Activated CD4-positive, alpha-beta T cell treated with anti-CD3 and anti-CD28 coated beads for 36 hours (primary cell): ENCODE measurements around the gene STUM. TPM values are rescaled to one million over a fixed set of nuclear protein-coding genes. Genes with fewer than 3 reads are reported as not detected.
A peak's percentile ranks its signal among the peaks of the same experiment; 100 is the strongest.

Source experiments
- ATAC-seq: fragments of 200-7000 bp; cut with Tn5 transposase; one replicate; pipeline ENCODE4 v1.10.0; 2021; ENCODE audit warnings: mild to moderate bottlenecking, moderate library complexity
- CTCF ChIA-PET: fragments of 350-600 bp; sonication (Branson Sonifier 250); formaldehyde crosslinking; loops from one replicate; lab custom pipeline; 2021; ENCODE audit warnings: antibody characterized with exemption; lab: Charles Lee
- POLR2A ChIA-PET: fragments of 350-600 bp; sonication (Branson Sonifier 250); formaldehyde crosslinking; loops from one replicate; lab custom pipeline; 2021; ENCODE audit warnings: antibody characterized with exemption, inconsistent platforms; lab: Charles Lee
- DNase-seq: peaks from one replicate; pipeline ENCODE4 v3.0.0-alpha.2; 2020
- H3K27ac Mint-ChIP-seq: one replicate; pipeline ENCODE4 v1.8.0; 2021; ENCODE audit warnings: mixed read lengths
- H3K27me3 Mint-ChIP-seq: one replicate; pipeline ENCODE4 v1.8.0; 2021; ENCODE audit warnings: mixed read lengths
- H3K36me3 Mint-ChIP-seq: one replicate; pipeline ENCODE4 v1.8.0; 2021; ENCODE audit warnings: low read depth, mixed read lengths
- H3K4me1 Mint-ChIP-seq: one replicate; pipeline ENCODE4 v1.8.0; 2021; ENCODE audit warnings: mixed read lengths
- H3K4me3 Mint-ChIP-seq: one replicate; pipeline ENCODE4 v1.8.0; 2021; ENCODE audit warnings: mild to moderate bottlenecking, moderate library complexity, mixed read lengths
- H3K9me3 Mint-ChIP-seq: one replicate; pipeline ENCODE4 v1.8.0; 2021; ENCODE audit warnings: low read depth, mixed read lengths
- intact Hi-C, 2 experiments: fragments of 100-400 bp; cut with DNase I in 1 of 2; cut with micrococcal nuclease in 1 of 2; formaldehyde crosslinking; loops; one replicate each; pipeline versions ENCODE4 v1.14.2 to v1.15.1; 2022 to 2024; cut with DNase I, micrococcal nuclease
- total RNA-seq, 2 experiments: library from RNA; stranded (reverse); gene quantifications; one replicate each; pipeline ENCODE4 v1.2.3, GENCODE V29; 2021

The STUM gene
- total RNA-seq, 2 experiments from 2014 or later, result not detected

DNA sequence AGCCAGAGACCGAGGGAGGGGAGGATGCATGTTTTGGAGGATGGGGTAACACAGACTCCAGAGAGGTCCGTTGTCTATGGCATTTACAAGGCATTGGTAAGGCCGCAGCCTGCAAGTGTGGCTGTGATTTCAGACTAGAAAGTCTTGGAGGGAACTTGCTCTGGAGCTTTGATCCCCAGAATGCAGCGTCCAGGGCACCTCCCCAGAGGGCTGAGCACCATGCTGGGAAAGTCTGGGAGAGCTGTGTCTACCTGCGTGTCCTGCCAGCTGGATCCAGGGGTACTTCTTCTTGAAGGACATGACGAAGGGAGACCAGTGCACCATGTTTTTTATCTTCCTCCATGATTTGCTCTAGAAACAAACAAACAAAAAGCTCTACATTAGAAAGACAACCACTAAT, 99.9 kb downstream of the STUM start:
- intact Hi-C loops, result no loop called here
- ATAC-seq (no peak), DNase-seq (no peak)
- H3K36me3 Mint-ChIP-seq, result peaks cover 37% of the 10 kb centered on the region
- peaks cover 61% of the 10 kb centered on the region for H3K4me1 Mint-ChIP-seq
- H3K27ac Mint-ChIP-seq, result no peak overlapping the region
- no peaks in the 10 kb centered on the region for H3K27me3 Mint-ChIP-seq
- no peak overlapping the region for H3K4me3 Mint-ChIP-seq
- H3K9me3 Mint-ChIP-seq, result no peaks in the 10 kb centered on the region
- CTCF ChIA-PET, result interaction anchor here (0.6 to 2.2 kb wide), 4 partner anchors 13 to 72 kb away, joined by 3 to 7 read pairs (median 4); no protein-coding TSS in a partner anchor
- POLR2A ChIA-PET, result no interaction called here

DNA sequence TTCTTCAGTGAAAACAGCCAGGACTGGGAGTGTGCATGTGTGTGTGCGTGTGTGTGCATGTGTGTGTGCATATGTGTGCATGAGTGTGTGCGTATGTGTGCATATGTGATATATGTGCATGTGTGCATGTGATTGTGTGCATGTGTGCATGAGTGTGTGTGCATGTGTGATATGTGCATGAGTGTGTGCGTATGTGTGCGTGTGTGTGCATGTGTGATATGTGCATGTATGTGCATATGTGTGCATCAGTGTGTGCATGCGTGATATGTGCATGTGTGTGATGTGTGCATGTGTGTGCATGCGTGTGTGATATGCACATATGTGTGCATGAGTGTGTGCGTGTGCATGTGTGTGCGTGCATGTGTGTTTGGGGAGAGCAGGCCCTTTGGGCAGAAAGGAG, 100.7 kb downstream of the STUM start:
- no peaks in the 10 kb centered on the region for H3K27me3 Mint-ChIP-seq
- intact Hi-C loops, result no loop called here
- ChIA-PET POLR2A (no interaction called here), CTCF (interaction anchor here (0.6 to 2.2 kb wide), 7 partner anchors 12 to 179 kb away, joined by 3 to 7 read pairs (median 4); no protein-coding TSS in a partner anchor)
- H3K9me3 Mint-ChIP-seq, result no peaks in the 10 kb centered on the region
- no peak for DNase-seq
- no peak for ATAC-seq
- peaks cover 31% of the 10 kb centered on the region for H3K36me3 Mint-ChIP-seq
- peaks cover 53% of the 10 kb centered on the region for H3K4me1 Mint-ChIP-seq
- peak overlapping the region; percentile 52 for H3K27ac Mint-ChIP-seq
- no peak overlapping the region for H3K4me3 Mint-ChIP-seq

DNA sequence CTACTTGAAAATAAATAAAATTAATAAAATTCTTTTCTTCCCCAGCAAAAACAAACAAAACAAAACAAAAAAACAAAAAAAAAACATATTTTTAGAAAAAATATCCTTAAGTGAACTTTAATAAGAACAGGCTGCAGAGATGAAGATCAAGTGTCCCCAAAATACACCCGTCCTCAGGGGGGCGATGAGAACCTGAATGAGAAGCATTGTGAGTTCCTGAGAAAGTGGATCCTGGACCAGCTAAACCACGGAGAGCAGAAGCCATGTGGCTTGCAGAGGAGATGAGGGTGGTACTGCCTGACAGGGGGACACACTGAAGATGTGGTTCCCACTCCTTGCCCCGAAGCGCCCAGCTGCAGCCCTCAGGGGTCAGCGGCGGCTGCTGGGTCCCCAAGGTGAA, 101.2 kb downstream of the STUM start:
- H3K36me3 Mint-ChIP-seq, result peaks cover 30% of the 10 kb centered on the region
- H3K27me3 Mint-ChIP-seq, result no peaks in the 10 kb centered on the region
- ChIA-PET POLR2A (no interaction called here), CTCF (interaction anchor here (1.1 to 1.5 kb wide), 3 partner anchors 11 to 179 kb away, joined by 3 to 5 read pairs (median 4); no protein-coding TSS in a partner anchor)
- peaks cover 48% of the 10 kb centered on the region for H3K4me1 Mint-ChIP-seq
- H3K27ac Mint-ChIP-seq, result peak overlapping the region; percentile 52
- no peak overlapping the region for H3K4me3 Mint-ChIP-seq
- intact Hi-C loops, result loop anchor here (5.0 kb wide), 1 partner anchor 38 kb away; no protein-coding TSS in a partner anchor
- ATAC-seq (no peak), DNase-seq (peak; percentile 67)
- H3K9me3 Mint-ChIP-seq, result no peaks in the 10 kb centered on the region

DNA sequence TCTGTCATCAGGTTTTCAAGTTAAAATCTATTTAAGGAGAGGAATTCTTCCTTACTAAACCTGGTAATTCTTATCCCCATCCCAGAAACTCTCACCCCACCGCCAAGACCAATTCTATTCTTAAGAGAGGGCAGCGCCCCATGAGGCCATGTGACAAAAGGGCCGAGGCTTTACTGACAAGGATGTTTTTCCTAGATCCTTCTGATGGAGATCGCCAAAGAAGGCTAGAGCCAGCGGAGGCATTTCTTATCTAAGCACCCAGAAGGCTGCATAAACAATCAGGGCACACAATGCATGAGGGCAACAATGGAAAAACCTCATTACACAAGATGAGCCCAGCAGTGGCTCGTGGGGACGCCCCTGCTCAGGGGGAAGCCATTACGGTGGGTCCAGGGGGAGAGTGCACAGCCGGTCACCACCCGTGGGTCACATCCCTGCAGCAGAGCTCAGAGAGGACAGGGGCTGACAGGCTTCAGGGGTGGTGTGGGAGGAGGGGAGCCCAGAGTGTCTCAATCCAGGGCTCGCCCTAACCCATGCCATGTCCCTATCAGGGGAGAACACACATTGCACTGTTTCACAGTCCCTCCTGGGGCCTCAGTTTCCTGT, 101.8 kb downstream of the STUM start:
- Mint-ChIP-seq H3K4me3 (no peak overlapping the region), H3K27me3 (no peaks in the 10 kb centered on the region), H3K27ac (peak overlapping the region; percentile 52), H3K36me3 (peaks cover 26% of the 10 kb centered on the region), H3K9me3 (no peaks in the 10 kb centered on the region), H3K4me1 (peaks cover 43% of the 10 kb centered on the region)
- DNase-seq (no peak), ATAC-seq (no peak)
- intact Hi-C loops, result loop anchor here (5.0 kb wide), 1 partner anchor 37 kb away; no protein-coding TSS in a partner anchor
- ChIA-PET POLR2A (no interaction called here), CTCF (interaction anchor here (1.1 to 1.5 kb wide), 3 partner anchors 11 to 178 kb away, joined by 3 to 5 read pairs (median 4); no protein-coding TSS in a partner anchor)

DNA sequence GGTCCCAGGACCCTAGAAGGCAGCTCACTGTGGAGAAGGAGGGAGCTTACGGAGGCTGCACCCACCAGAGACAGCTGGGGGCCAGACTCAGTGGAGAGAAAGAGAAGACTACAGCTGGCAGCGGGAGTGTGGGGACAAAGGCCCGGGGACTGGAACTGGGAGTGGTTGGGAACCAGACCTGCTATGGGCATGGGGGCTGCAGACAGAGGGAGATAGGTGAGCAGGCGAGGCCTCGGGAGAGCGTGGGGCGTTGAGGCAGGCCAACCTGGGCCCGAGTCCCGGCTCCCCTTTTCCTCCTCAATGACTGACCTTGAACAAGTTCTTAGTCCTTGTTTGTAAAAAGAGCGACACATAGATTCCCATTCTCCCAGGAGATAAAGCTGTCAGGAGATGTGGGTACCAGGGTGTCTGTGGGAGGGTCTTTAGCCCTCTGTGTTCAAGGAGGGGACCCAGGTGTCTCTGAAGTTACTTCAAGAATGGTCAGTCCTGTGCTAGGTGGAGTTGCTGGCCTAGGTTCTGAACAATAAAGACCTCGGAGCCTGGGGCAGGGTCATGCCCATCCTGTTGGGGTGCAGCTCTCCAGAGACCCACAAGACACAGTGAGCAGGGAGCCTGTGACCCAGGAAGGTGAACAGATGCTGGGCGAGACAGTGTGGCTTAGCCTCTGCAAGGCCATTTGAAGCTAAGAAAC, 102.6 kb downstream of the STUM start:
- Mint-ChIP-seq H3K9me3 (no peaks in the 10 kb centered on the region), H3K36me3 (peaks cover 26% of the 10 kb centered on the region), H3K27me3 (no peaks in the 10 kb centered on the region), H3K4me1 (peaks cover 35% of the 10 kb centered on the region), H3K27ac (peak overlapping the region; percentile 55), H3K4me3 (no peak overlapping the region)
- DNase-seq (no peak), ATAC-seq (no peak)
- ChIA-PET POLR2A (no interaction called here), CTCF (interaction anchor here (0.7 to 1.1 kb wide), 3 partner anchors 12 to 25 kb away, joined by 5 to 6 read pairs (median 5); no protein-coding TSS in a partner anchor)
- intact Hi-C loops, result loop anchor here (5.0 kb wide), 1 partner anchor 36 kb away; no protein-coding TSS in a partner anchor

DNA sequence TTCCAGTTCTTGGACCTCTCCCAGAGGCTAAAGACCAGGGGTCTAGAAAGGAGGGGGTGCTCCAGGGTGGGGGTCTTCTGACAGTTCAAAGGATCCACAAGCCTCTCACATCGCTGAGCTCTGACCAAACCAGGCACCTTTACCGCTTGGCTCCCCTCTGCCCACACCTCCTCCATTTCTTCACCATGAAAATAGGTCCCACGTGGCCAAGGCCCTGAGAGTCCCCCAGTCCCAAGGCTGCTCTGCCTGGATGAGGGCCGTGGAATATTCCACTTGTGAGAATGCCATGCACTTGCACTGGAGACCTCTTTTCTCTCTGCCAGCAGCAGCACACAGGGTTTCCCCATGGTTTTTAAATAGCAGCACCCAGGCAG, 103.2 kb downstream of the STUM start:
- DNase-seq (no peak), ATAC-seq (no peak)
- Mint-ChIP-seq H3K9me3 (no peaks in the 10 kb centered on the region), H3K4me3 (no peak overlapping the region), H3K4me1 (peaks cover 29% of the 10 kb centered on the region), H3K27ac (no peak overlapping the region), H3K36me3 (peaks cover 25% of the 10 kb centered on the region), H3K27me3 (no peaks in the 10 kb centered on the region)
- intact Hi-C loops, result loop anchor here (5.0 kb wide), 1 partner anchor 36 kb away; no protein-coding TSS in a partner anchor
- ChIA-PET CTCF (interaction anchor here (0.7 to 1.7 kb wide), 4 partner anchors 11 to 25 kb away, joined by 5 to 6 read pairs (median 5); no protein-coding TSS in a partner anchor), POLR2A (no interaction called here)

DNA sequence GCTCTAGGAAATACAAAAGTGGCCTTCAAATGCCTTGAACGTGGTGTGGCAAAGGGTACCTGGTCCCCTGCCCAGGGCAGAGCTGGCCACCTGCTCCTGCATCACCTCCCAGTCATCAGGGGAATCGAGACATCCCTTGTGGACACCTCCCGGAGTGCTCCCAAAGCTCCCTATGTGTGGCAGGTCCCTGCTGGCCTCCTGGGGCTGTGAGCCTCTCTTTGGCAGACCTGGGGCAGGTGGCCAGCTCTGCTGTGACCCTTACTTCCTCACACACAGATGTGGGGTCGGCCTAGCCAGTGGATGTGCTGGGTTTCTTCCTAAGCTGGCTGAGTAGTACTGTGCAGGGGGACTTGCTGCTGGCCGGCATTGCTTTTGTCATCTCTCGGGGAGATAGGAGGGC, 104.0 kb downstream of the STUM start:
- Mint-ChIP-seq H3K9me3 (no peaks in the 10 kb centered on the region), H3K4me3 (no peak overlapping the region), H3K36me3 (peaks cover 24% of the 10 kb centered on the region), H3K27ac (peak overlapping the region; percentile 96), H3K4me1 (peaks cover 24% of the 10 kb centered on the region), H3K27me3 (no peaks in the 10 kb centered on the region)
- DNase-seq (no peak), ATAC-seq (no peak)
- intact Hi-C loops, result loop anchor here (1.0 to 5.0 kb wide), 4 partner anchors 7 to 35 kb away; no protein-coding TSS in a partner anchor
- ChIA-PET CTCF (interaction anchor here (0.7 to 1.8 kb wide), 3 partner anchors 8 to 34 kb away, joined by 3 to 7 read pairs (median 5); no protein-coding TSS in a partner anchor), POLR2A (no interaction called here)

DNA sequence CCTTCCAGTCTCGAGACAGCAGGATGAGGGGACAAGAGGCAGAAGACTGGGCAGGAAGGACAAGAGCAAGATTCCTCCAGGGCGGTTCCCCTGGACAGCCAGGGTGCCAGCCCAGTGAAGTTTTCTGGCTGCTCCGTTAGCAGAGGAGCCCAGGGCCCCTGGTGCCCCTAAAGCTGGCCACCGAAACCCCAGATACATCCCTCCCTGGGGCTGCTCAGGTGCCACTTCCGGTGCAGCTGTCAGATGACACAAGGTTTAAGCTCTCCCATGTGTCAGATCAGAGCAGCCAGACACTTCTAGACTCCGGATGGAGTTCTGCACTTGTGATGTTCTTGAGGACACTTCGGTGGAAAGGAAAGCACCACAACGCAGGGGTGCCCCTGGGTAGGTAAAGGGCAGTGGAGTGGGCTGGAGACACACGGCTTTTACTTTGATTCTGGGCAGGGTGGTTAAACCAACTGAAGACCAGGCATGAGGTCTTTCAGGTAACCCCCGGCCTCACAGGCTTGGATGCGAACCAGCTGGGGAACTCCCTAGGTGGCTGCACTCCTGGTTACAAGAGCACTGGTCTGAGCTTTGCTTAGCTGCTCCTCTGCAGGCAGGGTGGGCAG, 104.9 kb downstream of the STUM start:
- Mint-ChIP-seq H3K27ac (peak overlapping the region; percentile 96), H3K27me3 (no peaks in the 10 kb centered on the region), H3K4me1 (peaks cover 22% of the 10 kb centered on the region), H3K36me3 (peaks cover 17% of the 10 kb centered on the region), H3K4me3 (peak overlapping the region; percentile 67), H3K9me3 (no peaks in the 10 kb centered on the region)
- ATAC-seq (peak; percentile 80), DNase-seq (peak; percentile 75)
- intact Hi-C loops, result loop anchor here (1.0 to 5.0 kb wide), 4 partner anchors 8 to 34 kb away; no protein-coding TSS in a partner anchor
- CTCF ChIA-PET, result interaction anchor here (0.7 to 1.8 kb wide), 13 partner anchors 9 to 175 kb away, joined by 3 to 11 read pairs (median 5); no protein-coding TSS in a partner anchor
- POLR2A ChIA-PET, result interaction anchor here (0.6 to 2.1 kb wide), 4 partner anchors 9 to 29 kb away, joined by 3 to 10 read pairs (median 4); no protein-coding TSS in a partner anchor

DNA sequence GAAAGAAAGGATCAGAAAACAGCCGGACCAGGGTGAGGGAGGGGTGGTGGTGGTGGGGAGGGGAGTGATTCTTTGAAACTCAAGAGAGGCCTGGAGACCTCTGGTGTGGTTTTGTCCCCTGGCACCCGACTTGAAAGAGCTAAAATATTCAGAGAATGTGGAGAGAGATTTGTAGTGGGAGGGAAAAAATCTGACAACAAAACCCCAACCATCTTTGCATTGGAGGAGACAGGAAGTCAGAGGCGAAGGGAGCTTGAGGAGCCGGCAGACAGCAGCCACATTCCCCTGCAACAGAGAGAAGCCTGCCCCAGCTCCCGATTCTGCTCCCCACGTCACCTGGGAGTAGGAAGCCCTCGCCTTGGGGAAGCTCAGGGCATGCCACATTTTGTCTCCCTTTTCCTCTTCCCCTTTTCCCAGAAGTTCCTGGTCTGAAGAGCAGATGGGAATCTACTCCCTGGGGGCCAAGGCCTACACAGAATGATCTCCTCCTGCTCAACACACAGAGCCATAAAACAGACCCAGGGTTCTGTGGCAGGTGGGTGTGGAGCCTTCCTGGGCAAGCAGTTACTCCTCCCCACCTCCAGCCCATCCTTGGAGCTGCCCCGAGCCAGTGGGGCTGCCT, 105.6 kb downstream of the STUM start:
- ATAC-seq (no peak), DNase-seq (no peak)
- CTCF ChIA-PET, result interaction anchor here (0.7 to 1.8 kb wide), 12 partner anchors 8 to 174 kb away, joined by 3 to 11 read pairs (median 4); no protein-coding TSS in a partner anchor
- POLR2A ChIA-PET, result interaction anchor here (0.7 to 2.1 kb wide), 3 partner anchors 8 to 28 kb away, joined by 3 to 10 read pairs (median 4); no protein-coding TSS in a partner anchor
- H3K36me3 Mint-ChIP-seq, result peaks cover 11% of the 10 kb centered on the region
- peak overlapping the region; percentile 96 for H3K27ac Mint-ChIP-seq
- peak overlapping the region; percentile 67 for H3K4me3 Mint-ChIP-seq
- peaks cover 18% of the 10 kb centered on the region for H3K4me1 Mint-ChIP-seq
- H3K9me3 Mint-ChIP-seq, result no peaks in the 10 kb centered on the region
- intact Hi-C loops, result loop anchor here (5.0 kb wide), 1 partner anchor 33 kb away; no protein-coding TSS in a partner anchor
- H3K27me3 Mint-ChIP-seq, result no peaks in the 10 kb centered on the region

DNA sequence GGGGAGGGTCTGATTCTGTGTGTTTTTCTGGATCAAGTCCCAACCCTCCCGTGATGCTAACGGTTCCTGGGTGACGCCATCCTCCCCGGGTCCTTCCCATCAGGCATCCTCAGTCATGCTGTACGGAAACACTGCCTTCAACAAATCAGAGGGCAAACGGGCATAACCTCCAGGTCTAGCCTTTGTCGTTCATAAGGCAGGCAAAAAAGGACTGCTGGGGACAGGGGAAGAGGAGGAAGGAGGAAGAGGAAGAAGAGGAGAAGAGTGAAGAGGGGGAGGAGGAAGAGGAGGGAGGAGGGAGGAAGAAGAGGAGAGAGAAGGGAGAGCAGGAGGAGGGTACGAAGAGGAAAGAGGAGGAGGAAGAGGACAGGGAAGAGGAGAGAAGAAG, 106.1 kb downstream of the STUM start:
- DNase-seq, result no peak
- Mint-ChIP-seq H3K4me1 (peaks cover 14% of the 10 kb centered on the region), H3K27ac (peak overlapping the region; percentile 96), H3K9me3 (no peaks in the 10 kb centered on the region), H3K36me3 (peaks cover 8% of the 10 kb centered on the region), H3K27me3 (no peaks in the 10 kb centered on the region), H3K4me3 (peak overlapping the region; percentile 67)
- CTCF ChIA-PET, result interaction anchor here (0.9 to 1.7 kb wide), 4 partner anchors 8 to 45 kb away, joined by 3 to 11 read pairs (median 7); no protein-coding TSS in a partner anchor
- no peak for ATAC-seq
- intact Hi-C loops, result loop anchor here (5.0 kb wide), 1 partner anchor 33 kb away; no protein-coding TSS in a partner anchor
- POLR2A ChIA-PET, result interaction anchor here (1.0 to 2.1 kb wide), 2 partner anchors 8 to 23 kb away, joined by 4 to 10 read pairs; no protein-coding TSS in a partner anchor
